Upper lobe of left lung (tissue), 6 donors: ENCODE data around the gene CTSG. TPM values are rescaled to one million over a fixed set of nuclear protein-coding genes. Genes with fewer than 3 reads are reported as not detected.

Experiments used
- ATAC-seq, 2 donors: fragments of 200-7000 bp; cut with Tn5 transposase; one replicate each; pipeline ENCODE4 v1.9.1; 2022; ENCODE audit warnings: mild to moderate bottlenecking in 2 of 2, moderate library complexity in 2 of 2; ENCODE audit not compliant: low FRiP score in 2 of 2
- DNase-seq, 2 donors: peaks; one replicate each; pipeline ENCODE4 v3.0.0-alpha.2; 2019 to 2020
- H3K27ac ChIP-seq, 4 donors: fragments of 200-600 bp; sonication (generic); one replicate each; pipeline ENCODE4 v1.5.1; 2016 to 2019
- H3K27me3 ChIP-seq, 4 donors: fragments of 200-600 bp; sonication (generic); one replicate each; pipeline ENCODE4 v1.5.1; 2017 to 2019
- H3K36me3 ChIP-seq, 4 donors: fragments of 200-600 bp; sonication (generic); one replicate each; pipeline ENCODE4 v1.5.1; 2016 to 2019
- H3K4me1 ChIP-seq, 4 donors: fragments of 200-600 bp; sonication (generic); one replicate each; pipeline ENCODE4 v1.5.1; 2018 to 2019
- H3K4me3 ChIP-seq, 4 donors: fragments of 200-600 bp; sonication (generic); one replicate each; pipeline ENCODE4 v1.5.1; 2017 to 2019; ENCODE audit warnings: mild to moderate bottlenecking in 2 of 4, moderate library complexity in 1 of 4
- H3K9me3 ChIP-seq, 4 donors: fragments of 200-600 bp; sonication (generic); one replicate each; pipeline ENCODE4 v1.5.1; 2018 to 2019
- EP300 ChIP-seq, 4 donors: sonication (generic); formaldehyde crosslinking; IDR thresholded peaks; one replicate each; pipeline ENCODE4 v1.5.1; 2017; ENCODE audit warnings: antibody characterized with exemption in 4 of 4, control low read depth in 2 of 4
- POLR2A ChIP-seq, 4 donors: fragments of 450-650 bp; IDR thresholded peaks; one replicate each; pipeline ENCODE4 v1.5.1; 2016 to 2017; ENCODE audit warnings: antibody characterized with exemption in 4 of 4, mild to moderate bottlenecking in 2 of 4
- POLR2AphosphoS5 ChIP-seq, 2 donors: sonication (generic); formaldehyde crosslinking; IDR thresholded peaks; one replicate each; pipeline ENCODE4 v1.5.1; 2017; ENCODE audit warnings: antibody characterized with exemption in 2 of 2
- WGBS, 2 donors: methylation state at CpG; one replicate each; pipeline ENCODE4 v1.1.5; 2017 to 2018; 5-methylcytosine and 5-hydroxymethylcytosine counted together
- total RNA-seq, 6 donors: library from RNA; depleted of rRNA in 4 of 6; stranded (reverse); fragments of >200 nt in 4 of 6; gene quantifications; one replicate each; pipeline versions ENCODE4 v1.1.0 to v1.2.1, GENCODE V29; 2016 to 2021
- TF ChIP-seq, protein P1 (sequence below), 6 experiments: fragments of 450-650 bp in 4 of 6; fragments of 200-600 bp in 2 of 6; sonication (generic) in 2 of 6; IDR thresholded peaks; one replicate each; pipeline ENCODE4 v1.5.1; 2016 to 2019; ENCODE audit warnings: antibody characterized with exemption in 6 of 6
- donor health status: DM: no; HTN: no; CAD: no; lungs with moderate emphysema.
- donor health status: DM: no; HTN: yes; CAD: no; lungs with severe emphysema.

The CTSG gene
- total RNA-seq, 6 donors from 2014 or later = 0.89 to 20.9 (median 3.7) TPM; not detected in 2

DNA sequence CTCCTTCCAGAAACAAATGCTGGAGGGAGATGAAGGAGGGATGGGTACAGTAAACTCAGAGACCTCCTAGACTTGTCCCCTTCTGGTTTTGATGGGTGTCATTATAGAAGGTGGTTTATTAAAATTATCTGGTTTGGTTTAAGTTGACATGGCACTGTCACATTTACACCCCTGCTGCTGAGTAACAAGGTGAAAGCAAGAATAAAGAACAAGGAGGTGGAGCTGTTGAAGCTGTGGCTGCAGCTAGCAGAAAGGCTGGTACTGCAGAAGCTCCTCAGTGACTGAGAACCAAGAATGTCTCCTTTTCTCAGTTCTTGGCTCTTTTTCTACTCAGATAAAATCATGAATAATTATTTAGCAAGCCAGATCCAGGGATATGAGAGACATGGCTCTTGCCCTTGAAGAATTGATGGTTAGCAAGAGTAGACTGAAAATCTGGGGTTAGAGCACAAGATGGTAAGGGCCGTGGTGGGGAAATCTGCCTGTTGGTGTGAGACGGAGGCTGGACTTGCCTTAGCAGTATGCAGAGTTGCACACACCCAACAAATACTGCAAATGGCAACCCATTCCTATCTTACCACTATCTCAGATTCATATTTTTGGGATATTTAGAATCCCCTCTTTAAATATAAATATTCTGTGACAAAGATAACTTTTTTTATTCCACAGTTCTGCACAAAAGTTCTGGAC is 33.8 kb upstream of the CTSG start, which contains the start of gene GZMH:
TSS of gene GZMH (minus strand) at position 31 of the 690 bp plus-strand sequence. CDS start 72 bp downstream, outside the sequence.
- 71 to 87% methylated on average over 2 of the region's 2 CpGs for WGBS, 2 donors

DNA sequence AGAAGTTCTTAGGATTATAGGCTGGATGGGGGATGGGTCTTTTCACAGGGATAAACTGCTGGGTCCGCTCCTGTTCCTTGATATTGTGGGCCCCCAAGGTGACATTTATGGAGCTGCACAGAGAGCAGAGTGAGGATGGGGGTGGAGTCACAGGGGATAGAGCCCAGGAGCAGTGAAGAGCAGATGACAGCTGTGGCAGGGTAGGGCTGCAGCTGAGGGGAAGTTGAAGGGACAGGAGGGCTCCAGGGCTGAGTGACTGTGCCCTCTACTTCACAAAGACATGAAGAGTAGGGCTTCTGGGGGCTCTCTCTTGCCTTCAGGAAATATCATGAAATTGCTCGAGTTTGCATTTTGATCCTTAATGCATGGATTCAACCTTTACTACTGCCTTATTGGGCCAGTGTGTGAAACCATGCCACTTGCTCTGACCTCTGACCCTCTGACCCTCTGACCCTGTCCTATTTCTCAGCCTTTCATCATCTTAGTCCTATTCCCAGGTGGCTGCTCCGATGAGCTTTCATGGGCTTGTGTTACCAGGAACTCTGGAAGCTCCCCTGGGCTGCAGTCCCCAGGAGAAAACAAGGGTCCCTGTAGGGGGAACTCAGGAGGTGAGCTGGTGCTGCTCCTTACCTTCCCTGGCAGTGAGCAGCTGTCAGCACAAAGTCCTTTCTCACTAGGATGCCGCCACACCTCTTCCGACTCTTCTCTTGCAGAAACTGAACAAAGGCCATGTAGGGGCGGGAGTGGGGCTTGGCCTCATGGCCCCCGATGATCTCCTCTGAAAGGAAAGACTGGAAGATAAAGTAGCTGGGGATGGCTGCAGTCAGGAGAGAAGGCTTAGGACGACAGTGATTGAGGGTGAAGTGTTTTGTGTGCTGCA is 31.8 kb upstream of the CTSG start:
- H3K4me1 ChIP-seq = no peaks in the 10 kb centered on the region
- ATAC-seq (no peak), DNase-seq (no peak)
- WGBS, 2 donors = 67 to 69% methylated on average over 8 of the region's 8 CpGs
- H3K4me3 ChIP-seq = no peak overlapping the region
- no peak overlapping the region for H3K27ac ChIP-seq
- H3K9me3 ChIP-seq = no peaks in the 10 kb centered on the region
- H3K27me3 ChIP-seq = no peaks in the 10 kb centered on the region
- TF ChIP-seq POLR2A (IDR thresholded peaks at IDR 0.05) (no peak), EP300 (IDR thresholded peaks at IDR 0.05) (no peak), POLR2AphosphoS5 (IDR thresholded peaks at IDR 0.05) (no peak)
- TF ChIP-seq, protein P1, sequence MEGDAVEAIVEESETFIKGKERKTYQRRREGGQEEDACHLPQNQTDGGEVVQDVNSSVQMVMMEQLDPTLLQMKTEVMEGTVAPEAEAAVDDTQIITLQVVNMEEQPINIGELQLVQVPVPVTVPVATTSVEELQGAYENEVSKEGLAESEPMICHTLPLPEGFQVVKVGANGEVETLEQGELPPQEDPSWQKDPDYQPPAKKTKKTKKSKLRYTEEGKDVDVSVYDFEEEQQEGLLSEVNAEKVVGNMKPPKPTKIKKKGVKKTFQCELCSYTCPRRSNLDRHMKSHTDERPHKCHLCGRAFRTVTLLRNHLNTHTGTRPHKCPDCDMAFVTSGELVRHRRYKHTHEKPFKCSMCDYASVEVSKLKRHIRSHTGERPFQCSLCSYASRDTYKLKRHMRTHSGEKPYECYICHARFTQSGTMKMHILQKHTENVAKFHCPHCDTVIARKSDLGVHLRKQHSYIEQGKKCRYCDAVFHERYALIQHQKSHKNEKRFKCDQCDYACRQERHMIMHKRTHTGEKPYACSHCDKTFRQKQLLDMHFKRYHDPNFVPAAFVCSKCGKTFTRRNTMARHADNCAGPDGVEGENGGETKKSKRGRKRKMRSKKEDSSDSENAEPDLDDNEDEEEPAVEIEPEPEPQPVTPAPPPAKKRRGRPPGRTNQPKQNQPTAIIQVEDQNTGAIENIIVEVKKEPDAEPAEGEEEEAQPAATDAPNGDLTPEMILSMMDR (IDR thresholded peaks at IDR 0.05) = no peak
- H3K36me3 ChIP-seq = no peaks in the 10 kb centered on the region

More for the DNA sequence above, 33.8 kb upstream of the CTSG start, which contains the start of gene GZMH:
- Histone ChIP-seq H3K4me3 (no peak within 1 kb of the TSS), H3K27me3 (no peaks in the 10 kb centered on the region), H3K4me1 (no peaks in the 10 kb centered on the region), H3K27ac (no peak within 1 kb of the TSS), H3K9me3 (no peaks in the 10 kb centered on the region), H3K36me3 (no peaks in the 10 kb centered on the region)
- TF ChIP-seq EP300 (IDR thresholded peaks at IDR 0.05) (no peak), POLR2AphosphoS5 (IDR thresholded peaks at IDR 0.05) (no peak), POLR2A (IDR thresholded peaks at IDR 0.05) (no peak)
- TF ChIP-seq, protein P1 (IDR thresholded peaks at IDR 0.05) = no peak
- no peak for ATAC-seq
- no peak for DNase-seq

DNA sequence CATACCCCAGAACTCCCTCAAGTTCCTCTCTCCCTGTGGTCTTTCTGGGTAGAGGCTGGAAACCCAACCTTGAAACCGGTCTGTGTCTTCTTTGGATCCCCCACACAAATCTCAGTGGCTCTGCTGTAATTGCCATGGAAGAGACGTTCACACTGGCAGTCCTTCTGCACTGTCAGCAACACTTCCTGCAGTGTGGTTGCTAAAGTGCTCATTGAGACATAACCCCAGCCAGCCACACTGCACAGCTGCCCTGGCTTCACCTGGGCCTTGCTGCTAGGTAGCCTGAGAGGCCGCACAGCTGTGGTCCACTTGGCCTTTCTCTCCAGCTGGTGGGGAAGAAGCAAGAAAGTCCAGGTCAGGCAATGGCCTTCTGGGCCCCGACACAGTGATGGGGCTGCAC is 31.0 kb upstream of the CTSG start:
- 65 to 72% methylated on average over 4 of the region's 4 CpGs for WGBS, 2 donors
- Histone ChIP-seq H3K4me3 (no peak overlapping the region), H3K4me1 (no peaks in the 10 kb centered on the region), H3K9me3 (no peaks in the 10 kb centered on the region), H3K27me3 (no peaks in the 10 kb centered on the region), H3K27ac (no peak overlapping the region), H3K36me3 (no peaks in the 10 kb centered on the region)
- ATAC-seq = no peak
- DNase-seq = peak; percentile 8 to 36
- TF ChIP-seq POLR2A (IDR thresholded peaks at IDR 0.05) = no peak
- no peak for TF ChIP-seq POLR2AphosphoS5 (IDR thresholded peaks at IDR 0.05)
- TF ChIP-seq, protein P1 (IDR thresholded peaks at IDR 0.05) = no peak
- TF ChIP-seq EP300 (IDR thresholded peaks at IDR 0.05) = no peak

DNA sequence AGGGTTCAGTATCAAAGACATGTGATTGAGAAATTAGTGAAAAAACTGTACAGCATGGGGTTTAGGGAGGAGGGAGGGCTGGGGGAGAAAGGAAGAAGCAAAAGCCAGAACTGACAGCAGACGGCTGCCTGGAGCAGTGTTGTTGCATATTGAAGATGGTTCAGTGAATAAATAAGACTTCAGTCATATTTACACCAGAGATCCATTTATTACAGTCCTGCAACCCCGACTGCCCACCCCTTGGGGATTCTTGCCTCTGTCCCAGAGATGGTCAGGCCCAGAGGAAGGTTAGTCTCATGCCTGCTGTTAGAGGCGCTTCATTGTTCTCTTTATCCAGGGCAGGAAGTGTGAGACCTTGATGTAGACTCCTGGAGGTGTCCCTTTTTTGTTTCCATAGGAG is 30.2 kb upstream of the CTSG start:
- Histone ChIP-seq H3K4me1 (no peaks in the 10 kb centered on the region), H3K36me3 (no peaks in the 10 kb centered on the region), H3K4me3 (no peak overlapping the region), H3K27ac (peak overlapping the region in 1 of 4 donors; percentile 21), H3K9me3 (no peaks in the 10 kb centered on the region), H3K27me3 (no peaks in the 10 kb centered on the region)
- WGBS, 2 donors = 49 to 53% methylated on average over 3 of the region's 3 CpGs
- ATAC-seq = no peak
- TF ChIP-seq EP300 (IDR thresholded peaks at IDR 0.05) (no peak), POLR2A (IDR thresholded peaks at IDR 0.05) (no peak), POLR2AphosphoS5 (IDR thresholded peaks at IDR 0.05) (no peak)
- TF ChIP-seq, protein P1 (IDR thresholded peaks at IDR 0.05) = no peak
- no peak for DNase-seq
